HG02623 (cell line): ENCODE measurements around the gene PGC.
A peak's percentile ranks its signal among the peaks of the same experiment; 100 is the strongest.

Experiments used
- ATAC-seq: cut with Tn5 transposase; IDR thresholded peaks from one replicate; pipeline ENCODE4 v1.9.1; 2021; ENCODE audit warnings: moderate library complexity; ENCODE audit not compliant: unreplicated experiment

PGC gene

DNA sequence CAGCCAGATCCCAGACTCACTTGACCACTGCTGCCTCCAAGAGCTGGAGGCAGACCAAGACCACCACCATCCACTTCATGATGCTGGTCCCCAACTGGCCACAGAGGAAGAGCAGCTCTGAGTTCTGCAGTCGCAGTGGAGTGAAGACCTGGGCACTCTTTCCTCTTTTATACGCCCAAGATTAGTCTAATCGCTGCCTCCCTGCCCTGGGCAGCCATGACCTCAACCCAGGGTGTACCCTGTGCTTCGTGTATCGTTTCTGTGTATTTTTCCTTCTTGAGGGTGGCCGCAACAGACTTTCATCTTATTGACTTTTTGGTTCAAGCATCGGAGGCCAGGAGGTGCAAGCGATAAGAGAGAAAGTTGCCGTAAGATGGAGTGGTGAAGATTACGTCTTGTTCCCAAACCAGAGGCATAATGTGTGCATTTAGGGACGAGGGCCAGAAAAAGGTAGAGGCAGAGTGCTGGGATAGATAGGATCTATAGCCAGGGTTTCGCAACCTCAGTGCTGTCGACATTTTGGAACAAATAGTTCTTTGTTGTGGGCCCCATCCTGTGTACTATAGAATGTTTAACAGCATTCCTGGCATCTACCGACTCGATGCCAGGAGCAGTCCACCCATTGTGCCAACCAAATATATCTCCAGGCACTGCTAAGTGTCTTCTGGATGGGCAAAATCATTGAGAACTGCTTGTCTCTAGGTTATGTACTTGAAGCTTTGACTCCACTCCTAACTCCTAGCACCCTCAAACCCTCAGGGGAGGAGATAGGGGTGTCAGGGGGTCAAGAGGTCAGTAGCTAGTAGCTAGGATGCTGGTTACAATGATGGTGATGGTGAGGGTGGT lies at the start of gene PGC:
Gene PGC, minus strand, starts transcription at position 142 of the 846 bp plus-strand sequence. Its CDS starts 63 bp downstream, at position 79.
- no peak for ATAC-seq

DNA sequence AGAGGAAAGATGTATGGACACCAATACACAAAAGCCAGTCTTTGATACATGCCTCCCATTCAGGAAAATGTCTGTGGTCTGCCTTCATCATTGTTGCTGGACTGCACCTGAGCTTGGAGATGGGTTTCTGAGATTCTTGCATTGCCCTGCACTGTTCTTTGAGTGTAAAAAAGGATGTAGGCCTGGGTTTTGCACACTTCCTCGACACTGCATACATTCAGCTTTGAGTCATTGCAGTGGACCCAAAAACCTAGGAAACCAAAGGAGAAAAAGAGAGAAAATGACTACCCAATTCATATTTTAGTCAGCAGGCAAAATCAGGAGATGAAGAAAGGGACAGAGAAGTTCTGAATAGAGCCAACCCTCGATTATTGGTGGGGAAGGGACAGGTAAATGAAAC lies 49.3 kb upstream of the PGC start:
- ATAC-seq = no peak

DNA sequence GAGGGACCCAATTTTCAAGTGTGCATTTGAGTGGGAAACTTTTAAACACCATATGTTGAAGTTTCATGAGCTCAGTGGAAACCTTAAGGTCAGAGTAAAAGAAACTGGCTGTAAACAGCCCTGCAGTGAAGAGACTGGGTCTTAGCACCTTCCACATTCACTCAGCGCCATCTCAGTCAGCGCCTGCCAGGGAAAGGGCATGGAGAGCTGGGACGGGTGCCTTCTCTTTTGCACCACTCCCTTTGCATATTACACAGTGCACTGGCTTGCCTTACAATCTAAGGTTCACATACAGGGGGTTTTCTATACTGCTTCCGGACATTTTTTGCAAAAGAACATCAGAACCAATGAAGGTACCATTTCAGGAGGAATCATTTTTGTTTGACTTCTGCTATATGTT lies 44.8 kb upstream of the PGC start:
- ATAC-seq = no peak

DNA sequence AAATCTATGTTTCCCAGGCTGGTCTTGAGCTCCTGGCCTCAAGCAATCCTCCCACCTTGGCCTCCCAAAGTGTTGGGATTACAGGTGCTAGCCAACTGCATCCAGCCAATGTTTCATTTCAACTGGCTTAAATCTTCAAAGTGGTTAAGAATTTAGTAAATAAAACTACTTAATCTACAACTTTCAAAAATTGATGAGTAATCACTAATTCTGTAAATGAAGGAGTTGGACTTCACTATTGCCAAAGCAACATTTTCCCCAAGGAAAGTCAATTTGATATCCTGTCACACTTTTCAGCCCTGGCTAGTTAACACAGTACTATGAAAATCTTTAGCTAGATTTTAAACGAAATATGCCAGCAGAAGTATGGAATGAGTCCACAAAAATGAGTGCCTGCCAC lies 44.1 kb upstream of the PGC start:
- ATAC-seq = no peak

DNA sequence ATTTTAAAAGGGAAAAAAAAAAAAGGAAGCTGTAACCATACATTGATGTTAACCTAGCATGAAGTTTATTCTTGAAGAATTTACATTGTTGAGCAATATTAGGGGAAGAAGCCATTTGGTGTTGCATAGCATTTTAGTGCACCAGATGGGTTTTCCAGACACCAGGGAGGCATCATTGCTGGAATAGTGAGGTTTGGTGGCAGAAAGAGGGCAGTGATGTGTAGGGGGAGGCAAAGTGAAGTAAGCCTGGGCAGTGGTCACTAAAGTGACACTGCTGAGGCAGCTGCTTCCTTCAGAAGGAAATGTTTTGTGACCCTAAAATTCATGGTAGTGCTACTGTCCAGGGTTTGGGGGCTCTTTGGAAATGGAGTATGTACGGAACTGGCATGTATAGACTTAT lies 42.8 kb upstream of the PGC start:
- no peak for ATAC-seq

DNA sequence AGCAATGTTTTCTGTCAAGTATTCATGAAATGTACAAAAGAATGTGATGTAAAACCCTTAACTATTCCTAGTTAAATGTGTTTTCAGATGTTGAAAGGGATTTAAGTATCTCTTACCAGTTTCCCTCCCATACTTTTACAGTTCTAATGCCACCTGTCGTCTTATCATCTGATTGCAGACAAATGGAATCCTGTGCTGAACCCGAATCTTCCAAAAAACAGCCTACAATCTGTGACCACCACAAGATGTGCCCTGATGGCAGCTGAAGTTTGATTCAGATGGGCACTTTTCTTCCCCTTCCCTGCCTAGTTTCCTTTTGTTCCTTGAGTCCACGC lies 42.2 kb upstream of the PGC start:
- ATAC-seq = no peak

DNA sequence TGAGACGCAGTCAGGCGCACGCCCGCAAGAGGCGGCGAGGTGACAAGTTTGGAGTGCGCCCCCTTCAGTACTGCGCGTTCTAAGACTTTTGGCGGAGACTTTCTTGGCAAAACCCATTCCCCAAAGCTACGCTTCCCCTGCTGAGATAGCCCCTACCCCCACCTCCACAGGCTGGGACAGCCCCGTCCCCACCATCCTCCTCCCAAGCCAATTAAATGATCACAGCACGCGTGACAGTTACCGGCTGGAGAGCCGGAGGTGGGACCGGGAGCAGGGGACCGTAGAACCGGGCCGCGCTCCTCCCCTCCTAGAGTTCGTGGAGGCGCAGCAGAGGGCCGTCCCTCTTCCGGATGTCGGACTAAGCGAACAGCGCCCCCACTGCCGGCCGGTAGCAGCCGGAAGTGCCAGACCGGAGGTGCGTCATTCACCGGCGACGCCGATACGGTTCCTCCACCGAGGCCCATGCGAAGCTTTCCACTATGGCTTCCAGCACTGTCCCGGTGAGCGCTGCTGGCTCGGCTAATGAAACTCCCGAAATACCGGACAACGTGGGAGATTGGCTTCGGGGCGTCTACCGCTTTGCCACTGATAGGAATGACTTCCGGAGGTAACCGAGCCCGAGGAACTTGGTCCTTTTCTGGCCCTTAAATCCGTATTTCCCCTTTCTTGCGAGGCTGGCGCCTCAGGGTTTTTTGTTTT lies 40.2 kb upstream of the PGC start, which contains the start of gene TOMM6:
Gene TOMM6, plus strand, starts transcription at position 476 of the 699 bp plus-strand sequence. Its CDS starts 4 bp downstream, at position 480.
- ATAC-seq = peak; percentile 77

DNA sequence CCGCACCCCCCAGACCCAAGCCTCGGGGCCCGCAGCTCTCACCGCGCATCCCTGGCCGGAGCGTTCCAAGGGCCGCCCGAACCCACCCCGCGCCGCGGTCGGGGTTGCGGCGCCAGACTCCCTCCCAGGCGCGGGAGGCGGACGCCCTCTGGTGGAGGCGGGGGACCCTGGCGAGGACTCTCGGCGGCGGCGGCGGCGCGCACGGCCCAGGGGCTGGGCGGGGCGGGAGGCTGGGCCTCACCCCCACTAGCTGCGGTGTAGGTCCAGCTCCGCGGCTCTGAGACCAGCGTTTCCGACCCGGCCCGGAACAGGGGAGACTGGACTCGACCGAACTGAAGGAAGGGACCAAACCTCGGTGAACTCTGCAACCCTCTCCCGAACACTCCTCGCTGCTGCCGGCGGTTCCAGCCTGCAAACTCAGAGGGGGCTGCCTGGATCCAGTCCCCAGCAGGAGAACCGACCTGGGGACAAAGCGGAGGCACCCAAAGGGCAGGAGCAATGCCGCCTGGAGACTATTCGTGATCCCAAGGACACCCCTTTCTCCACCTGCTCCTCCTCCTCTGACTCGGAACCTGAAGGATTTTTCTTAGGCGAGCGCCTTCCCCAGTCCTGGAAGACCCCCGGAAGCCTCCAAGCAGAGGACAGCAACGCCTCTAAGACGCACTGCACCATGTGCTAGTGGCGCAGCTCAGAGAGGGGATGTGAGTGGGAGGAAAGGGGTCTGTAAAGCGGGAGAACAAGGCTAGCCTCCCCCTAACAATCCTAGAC lies 39.4 kb upstream of the PGC start:
- ATAC-seq = peak; percentile 56

DNA sequence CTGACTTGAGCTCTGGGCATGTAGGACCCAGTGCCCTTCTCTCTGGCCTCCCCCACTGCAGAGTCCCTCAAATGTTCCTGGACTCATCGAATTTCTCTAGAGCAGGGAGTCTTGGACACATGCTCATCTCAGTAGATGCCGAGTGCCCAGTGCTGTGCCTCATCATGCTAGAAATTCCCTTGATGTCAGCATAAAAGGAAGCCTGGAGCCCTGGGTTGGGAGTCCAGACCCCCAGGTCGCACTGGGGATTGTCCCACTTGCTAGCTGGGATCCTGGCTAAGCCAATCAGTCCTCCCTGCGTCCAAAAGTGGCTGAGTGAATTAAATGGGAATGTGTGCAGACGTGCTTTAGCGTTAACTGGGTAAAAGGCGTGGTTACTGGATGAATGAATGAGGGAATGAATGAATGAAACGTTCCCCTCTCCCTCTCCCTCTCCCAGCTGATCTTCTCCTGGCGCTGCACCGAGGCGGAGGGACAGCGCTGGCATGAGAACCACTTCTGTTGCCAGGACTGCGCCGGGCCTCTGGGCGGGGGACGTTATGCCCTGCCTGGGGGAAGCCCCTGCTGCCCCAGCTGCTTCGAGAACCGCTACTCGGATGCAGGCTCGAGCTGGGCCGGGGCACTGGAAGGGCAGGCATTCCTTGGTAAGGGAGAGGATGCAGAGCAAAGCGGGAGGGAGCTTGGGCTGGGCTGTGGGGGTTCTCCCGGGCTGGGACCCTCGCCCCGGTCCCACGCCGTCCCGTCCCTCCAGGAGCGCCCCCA lies 38.7 kb upstream of the PGC start:
- ATAC-seq = no peak

DNA sequence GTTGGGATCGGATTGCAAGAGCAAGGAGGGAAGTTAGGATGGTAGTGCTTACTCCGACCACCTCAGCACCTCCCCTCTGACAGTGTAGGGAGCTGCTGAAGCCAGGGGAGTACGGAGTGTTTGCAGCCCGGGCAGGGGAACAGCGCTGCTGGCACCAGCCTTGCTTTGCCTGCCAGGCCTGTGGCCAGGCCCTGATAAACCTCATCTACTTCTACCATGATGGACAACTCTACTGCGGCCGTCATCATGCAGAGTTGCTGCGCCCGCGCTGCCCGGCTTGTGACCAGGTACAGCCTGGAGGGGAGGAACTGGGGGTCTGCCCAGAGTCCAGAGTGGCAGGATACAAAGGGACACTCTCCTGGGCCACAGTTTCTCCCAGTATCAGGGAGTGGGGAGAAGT lies 38.1 kb upstream of the PGC start:
- ATAC-seq = no peak

DNA sequence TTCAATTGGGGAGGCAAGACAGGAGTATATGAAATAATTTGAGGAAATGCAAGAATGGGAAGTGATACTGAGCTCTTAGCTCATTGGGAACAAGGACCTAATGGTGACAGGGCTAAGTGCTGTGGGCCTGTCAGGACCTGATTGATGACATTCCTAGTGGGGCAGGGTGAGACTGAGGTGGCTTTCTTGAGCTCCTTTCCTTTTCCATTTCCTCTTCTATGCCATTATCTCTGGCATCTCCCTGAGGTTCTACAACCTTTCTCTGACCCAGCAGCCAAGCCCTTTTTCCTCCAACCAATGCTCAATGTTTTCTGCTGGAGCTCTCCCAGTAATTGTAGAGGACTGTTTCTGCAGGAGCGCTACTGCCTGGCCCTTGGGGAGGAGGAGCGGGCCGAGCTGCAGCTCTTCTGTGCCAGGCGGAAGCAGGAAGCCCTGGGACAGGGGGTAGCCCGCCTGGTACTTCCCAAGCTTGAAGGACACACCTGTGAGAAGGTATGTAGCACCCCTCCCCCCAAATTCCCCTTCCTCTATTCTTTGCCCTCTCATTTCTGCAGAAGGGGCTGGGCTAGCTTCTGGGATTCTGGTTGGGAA lies 37.5 kb upstream of the PGC start:
- no peak for ATAC-seq

DNA sequence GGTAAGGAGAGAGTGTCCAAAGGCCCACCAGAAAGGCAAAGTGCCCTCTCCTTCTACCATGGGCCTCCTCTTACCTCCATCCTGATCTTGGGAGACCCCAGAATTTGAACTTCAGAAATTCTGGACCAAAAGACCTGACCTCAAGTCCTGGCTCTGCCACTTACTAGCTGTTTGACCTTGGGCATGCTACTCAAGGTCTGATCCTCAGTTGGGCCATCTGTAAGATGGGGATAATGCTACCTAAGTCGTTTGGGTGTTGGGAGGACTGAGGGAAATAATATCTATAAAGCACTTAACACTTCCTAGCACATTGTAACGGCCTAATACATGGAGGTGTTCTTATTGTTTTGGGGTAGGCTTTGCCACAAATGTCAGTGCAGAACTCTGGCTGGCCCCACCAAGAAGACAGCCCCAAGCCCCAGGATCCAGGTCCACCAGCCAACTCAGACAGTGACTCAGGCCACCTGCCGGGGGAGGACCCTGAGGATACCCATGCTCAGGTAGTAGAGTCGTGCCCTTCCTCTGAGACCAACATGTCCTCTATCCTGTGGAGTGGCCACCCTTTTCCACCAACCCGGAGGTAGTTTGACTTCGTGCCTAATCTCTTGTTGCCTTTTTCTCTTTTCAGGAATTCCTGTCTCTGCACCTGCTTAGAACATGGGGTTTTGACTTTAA lies 36.0 kb upstream of the PGC start:
- no peak for ATAC-seq

DNA sequence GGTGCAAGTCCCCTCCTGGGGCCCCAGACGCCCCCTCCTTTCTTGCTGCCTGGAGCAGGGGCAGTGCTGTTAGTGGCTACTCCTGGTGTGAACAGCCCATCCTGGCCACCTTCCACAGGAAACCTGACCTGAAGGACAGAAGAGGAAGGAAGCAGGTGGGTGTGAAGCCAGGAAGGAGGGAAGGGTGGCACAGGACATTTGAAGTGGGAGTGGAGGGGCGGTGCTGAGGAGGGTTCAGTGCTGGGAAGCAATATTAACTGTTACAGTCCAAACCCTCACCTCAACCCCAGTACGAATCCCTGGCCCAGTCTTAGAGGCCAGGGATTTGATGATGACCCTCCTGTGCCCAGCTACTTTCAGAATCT lies 34.2 kb upstream of the PGC start:
- no peak for ATAC-seq

DNA sequence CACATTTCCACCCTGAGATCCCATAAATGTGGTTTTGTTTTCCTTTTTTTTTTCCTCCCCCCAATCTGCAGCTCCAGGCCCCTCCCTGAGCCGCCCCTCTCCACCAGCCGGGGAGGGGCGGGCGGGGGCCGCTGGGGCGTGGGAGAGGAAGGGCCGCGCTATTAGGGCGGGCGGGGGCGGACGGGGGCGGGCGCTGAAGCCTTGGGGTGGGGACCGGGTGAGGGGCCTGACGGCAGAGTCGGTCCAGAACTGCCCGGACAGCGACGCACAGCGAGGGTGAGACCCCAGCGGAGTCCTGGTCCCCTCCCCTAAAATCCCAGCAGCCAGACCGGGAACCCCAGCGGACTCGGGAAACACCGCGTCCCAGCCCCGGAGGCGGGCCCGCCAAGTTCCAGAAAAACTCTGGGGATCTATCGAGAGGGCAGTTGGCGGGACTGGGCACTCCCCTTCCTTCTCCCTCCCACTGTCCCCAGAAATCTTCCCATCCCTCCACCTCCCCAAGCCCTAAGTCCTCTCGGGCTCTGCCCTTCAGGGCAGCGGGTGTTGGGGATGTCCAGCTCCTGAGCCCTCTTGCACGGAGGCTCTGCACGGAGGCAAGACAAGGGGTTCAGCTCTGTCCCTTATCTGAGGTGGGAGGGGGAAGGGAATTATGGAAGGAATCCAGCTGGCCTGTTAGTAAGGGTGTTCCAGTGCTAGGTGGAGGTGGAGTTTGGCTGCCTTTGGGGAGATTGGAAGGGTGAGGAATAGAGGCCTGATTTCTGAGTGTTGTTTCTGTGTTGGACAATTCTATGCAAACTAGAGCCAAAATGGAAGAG lies 33.6 kb upstream of the PGC start, which contains the start of gene PRICKLE4:
Gene PRICKLE4, plus strand, starts transcription at position 232 of the 815 bp plus-strand sequence. CDS start 2,692 bp downstream, outside the sequence.
- ATAC-seq = no peak

DNA sequence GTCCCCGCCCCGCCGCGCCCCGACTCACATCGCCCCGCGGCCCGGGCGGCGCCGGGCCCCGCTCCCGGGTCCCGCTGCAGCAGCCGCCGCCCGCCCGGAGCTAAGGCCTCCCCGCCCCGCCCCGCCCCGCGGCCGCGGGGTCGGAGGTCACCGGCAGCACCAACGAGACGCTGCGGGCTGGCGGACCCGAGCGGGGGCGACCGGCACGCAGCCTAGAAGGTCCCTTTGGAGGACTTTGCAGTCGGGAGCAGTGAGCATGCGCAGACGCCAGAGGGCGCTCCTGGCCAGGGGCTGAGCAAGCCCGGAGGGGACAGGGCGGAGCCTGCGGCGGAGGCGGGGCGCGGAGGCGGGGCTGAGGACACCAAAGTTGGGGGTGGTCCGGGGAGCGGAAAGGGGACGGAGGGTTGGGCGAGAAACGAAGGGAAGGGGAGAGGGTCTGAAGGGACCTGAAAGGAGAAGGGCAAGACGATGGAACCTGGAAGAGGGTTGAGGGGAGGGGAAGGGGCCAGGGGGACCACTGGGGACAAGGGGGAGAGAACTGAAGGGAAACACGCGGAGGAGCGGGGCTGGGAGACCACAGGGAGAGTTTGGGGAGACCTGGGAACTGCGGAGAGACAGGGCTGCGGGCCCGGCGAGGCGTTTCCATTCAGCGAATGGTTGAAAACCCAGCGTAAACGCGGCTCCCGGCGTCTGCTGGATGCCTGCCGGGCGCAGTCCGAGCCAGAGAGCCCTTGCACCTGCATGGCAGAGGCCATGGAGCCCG lies 32.8 kb upstream of the PGC start, which contains the start of gene FRS3:
Gene FRS3, minus strand, starts transcription at position 113 of the 763 bp plus-strand sequence. CDS start 2,913 bp downstream, outside the sequence.
- ATAC-seq = peak; percentile 87

DNA sequence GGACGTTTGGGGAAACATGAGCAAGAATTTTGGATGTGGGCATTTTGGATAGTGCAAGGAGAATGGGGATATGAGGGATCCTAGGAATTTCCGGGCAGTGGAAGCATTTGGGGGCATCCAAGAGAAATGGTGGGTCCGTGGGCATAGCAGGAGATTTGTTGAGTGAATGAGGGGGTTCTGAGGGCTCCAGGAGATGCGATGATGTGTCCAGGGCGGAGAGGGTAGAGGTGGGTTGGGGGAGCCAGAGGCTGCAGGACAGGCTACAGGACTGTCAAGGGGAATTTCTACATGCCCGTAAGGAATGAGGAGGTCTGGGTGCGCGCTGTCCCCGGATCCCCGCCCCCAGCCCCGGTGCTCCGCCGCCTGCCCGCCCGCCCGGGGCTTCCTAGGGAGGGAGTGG lies 32.1 kb upstream of the PGC start:
- ATAC-seq = peak; percentile 18

DNA sequence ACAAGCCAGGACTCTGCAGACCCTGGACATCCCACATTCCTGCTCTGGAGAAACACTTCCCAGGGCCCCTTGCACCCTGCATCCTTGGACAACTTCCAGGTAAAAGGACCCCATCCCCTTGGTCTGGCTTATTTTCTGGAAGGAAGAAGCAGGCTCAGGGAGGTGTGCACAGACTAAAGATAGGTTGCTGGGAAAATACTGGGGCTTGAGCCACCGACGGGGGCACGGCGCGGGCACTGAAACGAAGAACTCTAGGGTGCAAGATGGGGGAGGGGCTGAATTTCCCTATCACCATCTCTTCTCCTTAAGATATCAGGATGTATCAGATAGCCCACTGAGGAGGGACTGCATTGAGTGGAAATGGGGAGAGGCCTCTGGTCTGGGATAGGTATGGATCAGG lies 31.7 kb upstream of the PGC start:
- ATAC-seq = no peak
